ENCODE measurements around the gene FHL5.

GRCh38 chr6:96624957-96625356 is 62.0 kb downstream of the FHL5 start:
- TF ChIP-seq, protein P1, sequence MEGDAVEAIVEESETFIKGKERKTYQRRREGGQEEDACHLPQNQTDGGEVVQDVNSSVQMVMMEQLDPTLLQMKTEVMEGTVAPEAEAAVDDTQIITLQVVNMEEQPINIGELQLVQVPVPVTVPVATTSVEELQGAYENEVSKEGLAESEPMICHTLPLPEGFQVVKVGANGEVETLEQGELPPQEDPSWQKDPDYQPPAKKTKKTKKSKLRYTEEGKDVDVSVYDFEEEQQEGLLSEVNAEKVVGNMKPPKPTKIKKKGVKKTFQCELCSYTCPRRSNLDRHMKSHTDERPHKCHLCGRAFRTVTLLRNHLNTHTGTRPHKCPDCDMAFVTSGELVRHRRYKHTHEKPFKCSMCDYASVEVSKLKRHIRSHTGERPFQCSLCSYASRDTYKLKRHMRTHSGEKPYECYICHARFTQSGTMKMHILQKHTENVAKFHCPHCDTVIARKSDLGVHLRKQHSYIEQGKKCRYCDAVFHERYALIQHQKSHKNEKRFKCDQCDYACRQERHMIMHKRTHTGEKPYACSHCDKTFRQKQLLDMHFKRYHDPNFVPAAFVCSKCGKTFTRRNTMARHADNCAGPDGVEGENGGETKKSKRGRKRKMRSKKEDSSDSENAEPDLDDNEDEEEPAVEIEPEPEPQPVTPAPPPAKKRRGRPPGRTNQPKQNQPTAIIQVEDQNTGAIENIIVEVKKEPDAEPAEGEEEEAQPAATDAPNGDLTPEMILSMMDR (IDR thresholded peaks at IDR 0.05) = no peak
- no peak for TF ChIP-seq POLR2A (IDR thresholded peaks at IDR 0.05)
